ENCODE measurements around the gene MRPS17. TPM values are rescaled to one million over a fixed set of nuclear protein-coding genes. Genes with fewer than 3 reads are reported as not detected.

Gene MRPS17
- polyA plus RNA-seq, 4 donors, result 13.9 to 19.4 (median 18.4) TPM

- no peak for DNase-seq (ENCODE audit: low read depth in 4 of 4, low spot score in 3 of 4)
Measured at GRCh38 chr7:55970561-55970960, 18.9 kb downstream of the MRPS17 start.

GRCh38 chr7:55970978-55971377 is 19.3 kb downstream of the MRPS17 start:
- no peak for DNase-seq (ENCODE audit: low read depth in 4 of 4, low spot score in 3 of 4)

- no peak for DNase-seq (ENCODE audit: low read depth in 4 of 4, low spot score in 3 of 4)
Measured at GRCh38 chr7:55973747-55974250, 22.1 kb downstream of the MRPS17 start.

- no peak for DNase-seq (ENCODE audit: low read depth in 4 of 4, low spot score in 3 of 4)
Measured at GRCh38 chr7:55975988-55976633, 24.4 kb downstream of the MRPS17 start.

GRCh38 chr7:55977831-55978230 is 26.2 kb downstream of the MRPS17 start:
- DNase-seq (ENCODE audit: low read depth in 4 of 4, low spot score in 3 of 4), result no peak

GRCh38 chr7:55980266-55980665 is 28.6 kb downstream of the MRPS17 start:
- no peak for DNase-seq (ENCODE audit: low read depth in 4 of 4, low spot score in 3 of 4)

GRCh38 chr7:55983537-55983936 is 31.9 kb downstream of the MRPS17 start:
- no peak for DNase-seq (ENCODE audit: low read depth in 4 of 4, low spot score in 3 of 4)

GRCh38 chr7:55992346-55992745 is 40.7 kb downstream of the MRPS17 start:
- DNase-seq (ENCODE audit: low read depth in 4 of 4, low spot score in 3 of 4), result no peak

- no peak for DNase-seq (ENCODE audit: low read depth in 4 of 4, low spot score in 3 of 4)
Measured at GRCh38 chr7:55996856-55997500, 45.3 kb downstream of the MRPS17 start.

- DNase-seq (ENCODE audit: low read depth in 4 of 4, low spot score in 3 of 4), result no peak
Measured at GRCh38 chr7:56003749-56004148, 52.1 kb downstream of the MRPS17 start.

Other genes with a start within 250 kb of the MRPS17 start
- under 1 TPM; 0.24 to 0.64 (median 0.29) TPM for gene SEPTIN14, start 89.1 kb upstream of the MRPS17 start, polyA plus RNA-seq (ENCODE audit: insufficient read length in 4 of 4)
- 10 to 100 TPM; 11.8 to 14.5 (median 14.1) TPM for gene ZNF713, start 64.4 kb upstream of the MRPS17 start, polyA plus RNA-seq (ENCODE audit: insufficient read length in 4 of 4)
- 100 to 1,000 TPM in 3 of 4 donors, 10 to 100 TPM in 1; 87.2 to 137 (median 112) TPM for gene NIPSNAP2, start 12.7 kb downstream of the MRPS17 start, polyA plus RNA-seq (ENCODE audit: insufficient read length in 4 of 4)
- gene PSPH, start 99.6 kb downstream of the MRPS17 start, polyA plus RNA-seq (ENCODE audit: insufficient read length in 4 of 4), result 10 to 100 TPM; 18.1 to 44.3 (median 33.1) TPM
- gene CCT6A, start 99.9 kb downstream of the MRPS17 start, polyA plus RNA-seq (ENCODE audit: insufficient read length in 4 of 4), result 100 to 1,000 TPM; 142 to 241 (median 229) TPM
- gene SUMF2, start 112.4 kb downstream of the MRPS17 start, polyA plus RNA-seq (ENCODE audit: insufficient read length in 4 of 4), result 100 to 1,000 TPM in 2 of 4 donors, 10 to 100 TPM in 2; 64.2 to 152 (median 105) TPM
- 1 to 10 TPM in 3 of 4 donors, under 1 TPM in 1; 0.93 to 2.3 (median 1.6) TPM for gene PHKG1, start 141.1 kb downstream of the MRPS17 start, polyA plus RNA-seq (ENCODE audit: insufficient read length in 4 of 4)
- 100 to 1,000 TPM; 201 to 277 (median 254) TPM for gene CHCHD2, start 154.6 kb downstream of the MRPS17 start, polyA plus RNA-seq (ENCODE audit: insufficient read length in 4 of 4)
- 1 to 10 TPM in 3 of 4 donors, under 1 TPM in 1; 0.25 to 3.0 (median 1.8) TPM for gene NUPR2, start 164.5 kb downstream of the MRPS17 start, polyA plus RNA-seq (ENCODE audit: insufficient read length in 4 of 4)

Measured in left renal pelvis (tissue), 4 donors.